Adrenal gland (tissue), 19 donors: ENCODE results near the gene AP4B1. TPM values are rescaled to one million over a fixed set of nuclear protein-coding genes. Genes with fewer than 3 reads are reported as not detected.
A peak's percentile ranks its signal among the peaks of the same experiment; 100 is the strongest.

Source experiments
- DNase-seq, 7 donors: peaks; one replicate each; pipeline ENCODE4 v3.0.0-alpha.2; 2019 to 2020
- H3K27ac ChIP-seq, 5 donors: fragments of 200-600 bp; sonication (generic) in 4 of 5; 1 replicate in 3 of 5; 2 replicates in 2 of 5; pipeline versions ENCODE4 v1.5.1 to v1.8.0; 2016 to 2020; ENCODE audit warnings: mild to moderate bottlenecking in 1 of 5
- H3K27me3 ChIP-seq: fragments of 200-600 bp; 2 replicates; pipeline ENCODE4 v1.8.0; 2021
- H3K36me3 ChIP-seq, 2 donors: fragments of 200-600 bp; replicated peaks in 1 of 2; 1 replicate in 1 of 2; 2 replicates in 1 of 2; pipeline versions ENCODE4 v1.5.1 to v1.8.0; 2018 to 2022
- H3K4me1 ChIP-seq, 2 donors: fragments of 200-600 bp; replicated peaks in 1 of 2; 1 replicate in 1 of 2; 2 replicates in 1 of 2; pipeline versions ENCODE4 v1.5.1 to v1.8.0; 2018 to 2021
- H3K4me3 ChIP-seq, 4 donors: fragments of 200-600 bp; sonication (generic) in 3 of 4; one replicate each; pipeline ENCODE4 v1.5.1; 2016 to 2018
- H3K9me3 ChIP-seq, 3 donors: fragments of 200-600 bp; sonication (generic) in 1 of 3; replicated peaks in 1 of 3; 1 replicate in 2 of 3; 2 replicates in 1 of 3; pipeline versions ENCODE4 v1.5.1 to v1.8.0; 2016 to 2021
- CTCF ChIP-seq, 6 experiments: fragments of 450-650 bp in 4 of 6; fragments of 200-600 bp in 2 of 6; sonication (generic) in 1 of 6; IDR thresholded peaks; 1 replicate in 5 of 6; 2 replicates in 1 of 6; pipeline versions ENCODE4 v1.5.1 to v1.8.0; 2016 to 2021; ENCODE audit warnings: antibody characterized with exemption in 6 of 6, mild to moderate bottlenecking in 2 of 6, moderate library complexity in 1 of 6
- POLR2A ChIP-seq, 2 donors: fragments of 450-650 bp; IDR thresholded peaks; one replicate each; pipeline ENCODE4 v1.6.1; 2017; ENCODE audit warnings: antibody characterized with exemption in 2 of 2, mild to moderate bottlenecking in 2 of 2, moderate library complexity in 1 of 2
- WGBS, 4 donors: extraction: QIAGEN DNeasy Blood & Tissue Kit in 2 of 4; methylation state at CpG; one replicate each; pipeline versions ENCODE4 v1.1.5 to v1.1.7; 2013 to 2017; 5-methylcytosine and 5-hydroxymethylcytosine counted together
- intact Hi-C, 2 donors: fragments of 100-400 bp; cut with DNase I; formaldehyde crosslinking; loops; one replicate each; pipeline versions ENCODE4 v1.14.1 to v1.15.0; 2022 to 2023
- long read RNA-seq, 10 donors: library from polyadenylated mRNA in 3 of 10; unstranded in 2 of 10; stranded (forward) in 1 of 10; transcript quantifications; one replicate each; pipeline ENCODE4 v2.0.0 and lab custom pipeline, GENCODE V29; 2021 to 2026
- polyA plus RNA-seq, 3 donors: library from polyadenylated mRNA; stranded (reverse); fragments of 200-250 nt in 2 of 3; fragments of 350-450 nt in 1 of 3; fragmentation: Illumina TruSeq in 1 of 3; extraction: RNeasy Lipid Tissue Mini Kit (QIAGEN cat#74804) in 1 of 3; gene quantifications; one replicate each; pipeline ENCODE4 v1.2.3, GENCODE V29; 2013 to 2014
- total RNA-seq, 9 donors: library from RNA; depleted of rRNA in 4 of 9; stranded (reverse); fragments of >200 nt in 4 of 9; fragments of 120-200 nt in 1 of 9; fragmentation: NEBNext Ultra II Directional in 1 of 9; extraction: Animal tissue kit (Norgen Biotek cat#: 25700) in 1 of 9; gene quantifications; one replicate each; pipeline versions ENCODE4 v1.1.0 to v1.2.4, GENCODE V29; 2013 to 2023
- donor health status: healthy with polysubstance abuse.
- donor health status: Bipolar disorder and iron deficiency.
- donor health status: DM: yes; HTN: yes; CAD: no.
- donor health status: DM: no; HTN: no; CAD: no.
- donor health status: DM: no; HTN: no; CAD: no.
- donor health status: DM: yes; HTN: yes; CAD: no.

AP4B1 gene
- total RNA-seq (10 to 100 TPM in 8 of 9 donors, 1 to 10 TPM in 1; 9.8 to 24.7 (median 14.2) TPM), polyA plus RNA-seq (10 to 100 TPM; 15.7 to 18.0 (median 16.0) TPM)
- long read RNA-seq, donor 1, partial matches to known transcripts, result 7 of 13 reads
- long read RNA-seq, donor 1, other reads (novel, unspliced or antisense), result 0 of 13 reads
- long read RNA-seq, donor 2, partial matches to known transcripts, result 5 of 7 reads
- long read RNA-seq, donor 2, other reads (novel, unspliced or antisense), result 0 of 7 reads
- long read RNA-seq, donor 3, partial matches to known transcripts, result 0 of 4 reads
- long read RNA-seq, donor 3, other reads (novel, unspliced or antisense), result 0 of 4 reads
- long read RNA-seq, donor 4, partial matches to known transcripts, result 0 of 5 reads
- long read RNA-seq, donor 4, other reads (novel, unspliced or antisense), result 2 of 5 reads
- long read RNA-seq, donor 5, transcript AP4B1-201 (11 exons, 2,742 nt), result major isoform, 10 of 24 reads
- long read RNA-seq, donor 5, transcript AP4B1-204 (10 exons, 2,818 nt), result minor isoform, 9 of 24 reads
- long read RNA-seq, donor 5, partial matches to known transcripts, result 1 of 24 reads
- long read RNA-seq, donor 5, other reads (novel, unspliced or antisense), result 4 of 24 reads
- long read RNA-seq, donor 6, partial matches to known transcripts, result 1 of 6 reads
- long read RNA-seq, donor 6, other reads (novel, unspliced or antisense), result 1 of 6 reads
- long read RNA-seq, donor 7, partial matches to known transcripts, result 0 of 1 reads
- long read RNA-seq, donor 7, other reads (novel, unspliced or antisense), result 0 of 1 reads
- long read RNA-seq, donor 8, partial matches to known transcripts, result 0 of 5 reads
- long read RNA-seq, donor 8, other reads (novel, unspliced or antisense), result 0 of 5 reads
- long read RNA-seq, donor 9, partial matches to known transcripts, result 15 of 15 reads
- long read RNA-seq, donor 9, other reads (novel, unspliced or antisense), result 0 of 15 reads
- long read RNA-seq, donor 10, partial matches to known transcripts, result 0 of 1 reads
- long read RNA-seq, donor 10, other reads (novel, unspliced or antisense), result 0 of 1 reads

GRCh38 chr1:113904674-113905434 is at the start of gene AP4B1, which contains the start of gene DCLRE1B:
AP4B1 (minus strand) TSS chr1:113904799; CDS start chr1:113904717, 82 bp downstream.
DCLRE1B (plus strand) TSS chr1:113905326; CDS start chr1:113905587, 261 bp downstream.
- intact Hi-C loops, result loop anchor here in 1 of 2 donors (5.0 kb wide), 1 partner anchor 68 kb away; no protein-coding TSS in a partner anchor
- Histone ChIP-seq H3K27me3 (no peaks in the 10 kb centered on the region), H3K27ac (peak within 1 kb of the TSS; percentile 37 to 96 (median 88)), H3K4me3 (peak within 1 kb of the TSS; percentile 57 to 92 (median 68)), H3K9me3 (no peaks in the 10 kb centered on the region), H3K36me3 (peaks cover 0 to 36% of the 10 kb centered on the region in 2 donors), H3K4me1 (peaks cover 5 to 23% of the 10 kb centered on the region in 2 donors)
- peak; percentile 98 to 100 (median 99) for DNase-seq
- WGBS, 4 donors, result 0 to 1% (median 0%) methylated on average over 13 to 67 of the region's 67 CpGs
- TF ChIP-seq CTCF (IDR thresholded peaks at IDR 0.05), result peak; percentile 43 to 90 (median 83)
- peak; percentile 50 to 74 for TF ChIP-seq POLR2A (IDR thresholded peaks at IDR 0.05)

GRCh38 chr1:113951719-113952118 is 47.1 kb upstream of the AP4B1 start:
- peaks cover 0 to 20% of the 10 kb centered on the region in 2 donors for H3K36me3 ChIP-seq
- no peak overlapping the region for H3K4me3 ChIP-seq
- H3K9me3 ChIP-seq, result no peaks in the 10 kb centered on the region
- intact Hi-C loops, result no loop called here
- TF ChIP-seq POLR2A (IDR thresholded peaks at IDR 0.05) (no peak), CTCF (IDR thresholded peaks at IDR 0.05) (no peak)
- no peaks in the 10 kb centered on the region for H3K27me3 ChIP-seq
- DNase-seq, result no peak
- 94 to 97% (median 96%) methylated on average over 2 of the region's 2 CpGs for WGBS, 4 donors
- H3K27ac ChIP-seq, result no peak overlapping the region
- H3K4me1 ChIP-seq, result peaks cover 33 to 48% of the 10 kb centered on the region in 2 donors

- no peak for DNase-seq
- H3K27me3 ChIP-seq, result no peaks in the 10 kb centered on the region
- H3K4me1 ChIP-seq, result peaks cover 37 to 56% of the 10 kb centered on the region in 2 donors
- H3K4me3 ChIP-seq, result no peak overlapping the region
- no peaks in the 10 kb centered on the region for H3K9me3 ChIP-seq
- TF ChIP-seq POLR2A (IDR thresholded peaks at IDR 0.05), result no peak
- no peak for TF ChIP-seq CTCF (IDR thresholded peaks at IDR 0.05)
- intact Hi-C loops, result no loop called here
- WGBS, 4 donors, result 94 to 98% (median 95%) methylated on average over 1 of the region's 1 CpG
- H3K36me3 ChIP-seq, result peaks cover 0 to 13% of the 10 kb centered on the region in 2 donors
- no peak overlapping the region for H3K27ac ChIP-seq
These were observed 46.3 kb upstream of the AP4B1 start for GRCh38 chr1:113950908-113951307.
